HepG2 (cell line): ENCODE results near the gene SOCS1. TPM values are rescaled to one million over a fixed set of nuclear protein-coding genes. Genes with fewer than 3 reads are reported as not detected.

Experiments
- ARHGAP35 ChIP-seq: sonication (generic); formaldehyde crosslinking; IDR thresholded peaks from 2 replicates; pipeline ENCODE4 v1.9.0; 2022; ENCODE audit warnings: mild to moderate bottlenecking, inconsistent platforms, moderate library complexity, missing genetic modification reagents, borderline replicate concordance
- FOXA1 ChIP-seq, 2 experiments: fragments of 450-650 bp in 1 of 2; sonication (generic) in 1 of 2; formaldehyde crosslinking in 1 of 2; IDR thresholded peaks; 2 replicates each; pipeline versions ENCODE4 v1.4.0 to v1.6.1; 2016 to 2020; ENCODE audit warnings: missing genetic modification reagents in 1 of 2
- MEIS1 ChIP-seq: sonication (generic); formaldehyde crosslinking; IDR thresholded peaks from 2 replicates; pipeline ENCODE4 v1.9.0; 2021; ENCODE audit warnings: mild to moderate bottlenecking, missing genetic modification reagents, moderate library complexity, borderline replicate concordance
- NBN ChIP-seq: fragments of 450-650 bp; conservative IDR thresholded peaks from 2 replicates; pipeline ENCODE4 v1.6.1; 2017
- PCBP1 ChIP-seq: fragments of 200-400 bp; formaldehyde crosslinking; IDR thresholded peaks from 2 replicates; pipeline ENCODE4 v1.6.1; 2017; ENCODE audit warnings: mild to moderate bottlenecking, low read depth, low read length, borderline replicate concordance
- POLR2G ChIP-seq: fragments of 200-400 bp; formaldehyde crosslinking; IDR thresholded peaks from 2 replicates; pipeline ENCODE4 v1.6.1; 2018; ENCODE audit warnings: mild to moderate bottlenecking, low read depth, low read length, moderate library complexity
- SOX6 ChIP-seq, 2 experiments: fragments of 450-650 bp in 1 of 2; sonication (generic) in 1 of 2; formaldehyde crosslinking in 1 of 2; IDR thresholded peaks; 2 replicates each; pipeline versions ENCODE4 v1.4.0 to v1.6.1; 2017 to 2020; ENCODE audit warnings: antibody characterized with exemption in 1 of 2, mild to moderate bottlenecking in 1 of 2, missing genetic modification reagents in 1 of 2
- TBX3 ChIP-seq: fragments of 450-650 bp; IDR thresholded peaks from 2 replicates; pipeline ENCODE4 v1.6.1; 2017; ENCODE audit warnings: antibody characterized with exemption, mild to moderate bottlenecking, inconsistent platforms, borderline replicate concordance
- TRIM22 ChIP-seq: fragments of 450-650 bp; IDR thresholded peaks from 2 replicates; pipeline ENCODE4 v1.6.1; 2017
- ZNF572 ChIP-seq: sonication (generic); formaldehyde crosslinking; IDR thresholded peaks from 2 replicates; pipeline ENCODE4 v1.5.1; 2020; ENCODE audit warnings: mild to moderate bottlenecking, missing genetic modification reagents
- ZNF850 ChIP-seq: sonication (generic); formaldehyde crosslinking; conservative IDR thresholded peaks from 2 replicates; pipeline ENCODE4 v1.9.0; 2021; ENCODE audit warnings: mild to moderate bottlenecking, missing genetic modification reagents
- ZSCAN25 ChIP-seq: sonication (generic); formaldehyde crosslinking; IDR thresholded peaks from 2 replicates; pipeline ENCODE4 v1.8.0; 2022; ENCODE audit warnings: mild to moderate bottlenecking, missing genetic modification reagents
- polyA plus RNA-seq, 8 experiments: library from polyadenylated mRNA; depleted of rRNA in 3 of 8; stranded (reverse) in 7 of 8; unstranded in 1 of 8; fragments of >200 nt; fragmentation: Illumina TruSeq in 4 of 8; extraction: Trizol in 4 of 8; gene quantifications; 2 replicates each; pipeline versions ENCODE4 v1.2.1 to v1.2.3, GENCODE V29; 2011 to 2016; ENCODE audit warnings: low read depth in 4 of 8, missing spikeins in 1 of 8, mixed read lengths in 1 of 8; ENCODE audit not compliant: insufficient read depth in 1 of 8
- total RNA-seq, 5 experiments: library from RNA; depleted of rRNA; stranded (reverse); fragments of >200 nt; fragmentation: Illumina TruSeq; extraction: Trizol; gene quantifications; 2 replicates each; pipeline ENCODE4 v1.2.3, GENCODE V29; 2016; ENCODE audit warnings: low read depth in 1 of 5
- TF ChIP-seq, protein P1 (sequence below), 2 experiments: fragments of 450-650 bp in 1 of 2; sonication (generic) in 1 of 2; formaldehyde crosslinking in 1 of 2; IDR thresholded peaks; 2 replicates each; pipeline versions ENCODE4 v1.6.1 to v1.8.0; 2016 to 2022; ENCODE audit warnings: antibody characterized with exemption in 1 of 2, mild to moderate bottlenecking in 1 of 2, missing genetic modification reagents in 1 of 2
- TF ChIP-seq, protein P2 (sequence below): IDR thresholded peaks from 2 replicates; pipeline ENCODE4 v1.6.1; 2016; ENCODE audit warnings: mild to moderate bottlenecking, missing biosample characterization, missing genetic modification reagents
- TF ChIP-seq, protein P3 (sequence below): IDR thresholded peaks from 2 replicates; pipeline ENCODE4 v1.6.1; 2016; ENCODE audit warnings: mild to moderate bottlenecking

Gene SOCS1
- total and polyA plus RNA-seq, 2 of the 13 experiments (the other 11 are each of a cell fraction or from before 2014, with no cell fraction given), result 5.3 to 6.3 TPM

GRCh38 chr16:11276896-11277593 lies 21.0 kb upstream of the SOCS1 start (continued):
- TF ChIP-seq, protein P1, sequence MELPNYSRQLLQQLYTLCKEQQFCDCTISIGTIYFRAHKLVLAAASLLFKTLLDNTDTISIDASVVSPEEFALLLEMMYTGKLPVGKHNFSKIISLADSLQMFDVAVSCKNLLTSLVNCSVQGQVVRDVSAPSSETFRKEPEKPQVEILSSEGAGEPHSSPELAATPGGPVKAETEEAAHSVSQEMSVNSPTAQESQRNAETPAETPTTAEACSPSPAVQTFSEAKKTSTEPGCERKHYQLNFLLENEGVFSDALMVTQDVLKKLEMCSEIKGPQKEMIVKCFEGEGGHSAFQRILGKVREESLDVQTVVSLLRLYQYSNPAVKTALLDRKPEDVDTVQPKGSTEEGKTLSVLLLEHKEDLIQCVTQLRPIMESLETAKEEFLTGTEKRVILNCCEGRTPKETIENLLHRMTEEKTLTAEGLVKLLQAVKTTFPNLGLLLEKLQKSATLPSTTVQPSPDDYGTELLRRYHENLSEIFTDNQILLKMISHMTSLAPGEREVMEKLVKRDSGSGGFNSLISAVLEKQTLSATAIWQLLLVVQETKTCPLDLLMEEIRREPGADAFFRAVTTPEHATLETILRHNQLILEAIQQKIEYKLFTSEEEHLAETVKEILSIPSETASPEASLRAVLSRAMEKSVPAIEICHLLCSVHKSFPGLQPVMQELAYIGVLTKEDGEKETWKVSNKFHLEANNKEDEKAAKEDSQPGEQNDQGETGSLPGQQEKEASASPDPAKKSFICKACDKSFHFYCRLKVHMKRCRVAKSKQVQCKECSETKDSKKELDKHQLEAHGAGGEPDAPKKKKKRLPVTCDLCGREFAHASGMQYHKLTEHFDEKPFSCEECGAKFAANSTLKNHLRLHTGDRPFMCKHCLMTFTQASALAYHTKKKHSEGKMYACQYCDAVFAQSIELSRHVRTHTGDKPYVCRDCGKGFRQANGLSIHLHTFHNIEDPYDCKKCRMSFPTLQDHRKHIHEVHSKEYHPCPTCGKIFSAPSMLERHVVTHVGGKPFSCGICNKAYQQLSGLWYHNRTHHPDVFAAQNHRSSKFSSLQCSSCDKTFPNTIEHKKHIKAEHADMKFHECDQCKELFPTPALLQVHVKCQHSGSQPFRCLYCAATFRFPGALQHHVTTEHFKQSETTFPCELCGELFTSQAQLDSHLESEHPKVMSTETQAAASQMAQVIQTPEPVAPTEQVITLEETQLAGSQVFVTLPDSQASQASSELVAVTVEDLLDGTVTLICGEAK (IDR thresholded peaks at IDR 0.05), result no peak
- TF ChIP-seq, protein P1 (CRISPR knock-in tag; IDR thresholded peaks at IDR 0.05), result no peak
- TF ChIP-seq POLR2G (no peak), ARHGAP35 (no peak), MEIS1 (CRISPR knock-in tag) (no peak; the same call in 1 of the 2 replicates), PCBP1 (no peak), TBX3 (no peak), SOX6 (IDR thresholded peaks at IDR 0.05) (no peak), SOX6 (CRISPR knock-in tag; IDR thresholded peaks at IDR 0.05) (peak; percentile 26; the same call in 1 of the 2 replicates), ZNF850 (CRISPR knock-in tag) (no peak), ZSCAN25 (CRISPR knock-in tag) (no peak), ZNF572 (CRISPR knock-in tag) (no peak), TRIM22 (no peak), NBN (no peak), FOXA1 (IDR thresholded peaks at IDR 0.05) (no peak), FOXA1 (CRISPR knock-in tag; IDR thresholded peaks at IDR 0.05) (no peak)
- TF ChIP-seq, protein P2, sequence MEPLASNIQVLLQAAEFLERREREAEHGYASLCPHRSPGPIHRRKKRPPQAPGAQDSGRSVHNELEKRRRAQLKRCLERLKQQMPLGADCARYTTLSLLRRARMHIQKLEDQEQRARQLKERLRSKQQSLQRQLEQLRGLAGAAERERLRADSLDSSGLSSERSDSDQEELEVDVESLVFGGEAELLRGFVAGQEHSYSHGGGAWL (CRISPR knock-in tag), result no peak
- TF ChIP-seq, protein P3, sequence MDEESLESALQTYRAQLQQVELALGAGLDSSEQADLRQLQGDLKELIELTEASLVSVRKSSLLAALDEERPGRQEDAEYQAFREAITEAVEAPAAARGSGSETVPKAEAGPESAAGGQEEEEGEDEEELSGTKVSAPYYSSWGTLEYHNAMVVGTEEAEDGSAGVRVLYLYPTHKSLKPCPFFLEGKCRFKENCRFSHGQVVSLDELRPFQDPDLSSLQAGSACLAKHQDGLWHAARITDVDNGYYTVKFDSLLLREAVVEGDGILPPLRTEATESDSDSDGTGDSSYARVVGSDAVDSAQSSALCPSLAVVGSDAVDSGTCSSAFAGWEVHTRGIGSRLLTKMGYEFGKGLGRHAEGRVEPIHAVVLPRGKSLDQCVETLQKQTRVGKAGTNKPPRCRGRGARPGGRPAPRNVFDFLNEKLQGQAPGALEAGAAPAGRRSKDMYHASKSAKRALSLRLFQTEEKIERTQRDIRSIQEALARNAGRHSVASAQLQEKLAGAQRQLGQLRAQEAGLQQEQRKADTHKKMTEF (CRISPR knock-in tag), result no peak
